ENCODE measurements around the gene APBA2.

GRCh38 chr15:28885630-28886430 lies at the start of gene APBA2:
- TF ChIP-seq CTCF (tag by site-specific recombination; IDR thresholded peaks at IDR 0.05) (no peak; the same call in 1 of the 2 replicates), ZNF776 (tag by site-specific recombination; IDR thresholded peaks at IDR 0.05; ENCODE audit: borderline replicate concordance) (no peak), ZFP41 (tag by site-specific recombination; IDR thresholded peaks at IDR 0.05; ENCODE audit: borderline replicate concordance) (no peak)
